ENCODE results near the gene PMS2. TPM values are rescaled to one million over a fixed set of nuclear protein-coding genes. Genes with fewer than 3 reads are reported as not detected.

PMS2 gene
- total and polyA plus RNA-seq, 9 of the 15 experiments (the other 6 are each of a cell fraction or from before 2014, with no cell fraction given): 4.9 to 27.6 (median 16.5) TPM

- Histone ChIP-seq H3K9ac (ENCODE audit: insufficient read depth in 1 of 2, low read depth in 2 of 2, low read length in 2 of 2) (0 out of 4 replicates have a peak overlapping the region, but pooled peaks of 1 of the 2 experiments have one; percentile 3), H4K20me1 (replicated peaks; ENCODE audit: control insufficient read depth, insufficient read depth, low read length) (peaks cover 17% of the 10 kb centered on the region), H3K4me1 (replicated peaks in 1 of 2; ENCODE audit: control insufficient read depth in 2 of 2, insufficient read depth in 2 of 2, low read length in 2 of 2) (peaks cover 33 to 34% of the 10 kb centered on the region in 2 experiments; a peak in 4 of 5 replicates), H3K79me2 (ENCODE audit: control insufficient read depth, insufficient read depth, low read length) (peaks cover 19% of the 10 kb centered on the region; the same call in 1 of the 3 replicates), H2AFZ (ENCODE audit: low read depth, low read length) (no peak overlapping the region), H3K9me1 (ENCODE audit: control insufficient read depth, insufficient read depth, low read length) (peaks cover 6% of the 10 kb centered on the region), H3K27me3 (ENCODE audit: control insufficient read depth in 2 of 2, insufficient read depth in 2 of 2, low read length in 2 of 2) (no peaks in the 10 kb centered on the region), H3K4me3 (no peak overlapping the region), H3K4me2 (ENCODE audit: insufficient read depth, low read length) (no peak overlapping the region), H3K27ac (ENCODE audit: extremely low read depth, low read depth, low read length) (peak overlapping the region; percentile 40; the same call in 2 of the 3 replicates), H3K36me3 (ENCODE audit: control insufficient read depth, insufficient read depth, low read length) (peaks cover 94% of the 10 kb centered on the region), H3K9me3 (replicated peaks; ENCODE audit: control insufficient read depth, insufficient read depth, low read depth, low read length) (no peaks in the 10 kb centered on the region)
- FAIRE-seq (no peak), ATAC-seq (peak; percentile 75), DNase-seq (ENCODE audit: extremely low read depth in 1 of 4, low spot score in 3 of 4) (peak; percentile 55 to 69 (median 64))
- CTCF ChIA-PET (ENCODE audit: low intra/inter-chr PET ratio): no interaction called here
- POLR2A ChIA-PET: interaction anchor here (0.9 to 1.7 kb wide), 3 partner anchors 9 to 31 kb away, joined by 3 to 7 read pairs (median 3); no protein-coding TSS in a partner anchor
- WGBS (ENCODE audit: insufficient coverage, low coverage, missing lambda C conversion rate): 89% methylated on average over 21 of the region's 22 CpGs
- no TSS peak for BruUV-seq (replicated peaks)
- in situ Hi-C loops (cut with MboI) (no loop called here), intact Hi-C loops (cut with micrococcal nuclease) (no loop called here)
- TF ChIP-seq MCM3 (IDR thresholded peaks at IDR 0.05): no peak
- TF ChIP-seq, protein P1, sequence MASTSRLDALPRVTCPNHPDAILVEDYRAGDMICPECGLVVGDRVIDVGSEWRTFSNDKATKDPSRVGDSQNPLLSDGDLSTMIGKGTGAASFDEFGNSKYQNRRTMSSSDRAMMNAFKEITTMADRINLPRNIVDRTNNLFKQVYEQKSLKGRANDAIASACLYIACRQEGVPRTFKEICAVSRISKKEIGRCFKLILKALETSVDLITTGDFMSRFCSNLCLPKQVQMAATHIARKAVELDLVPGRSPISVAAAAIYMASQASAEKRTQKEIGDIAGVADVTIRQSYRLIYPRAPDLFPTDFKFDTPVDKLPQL (IDR thresholded peaks at IDR 0.05; ENCODE audit: extremely low read depth, insufficient read length): no peak
- no peak for TF ChIP-seq GATAD2A (IDR thresholded peaks at IDR 0.05)
- TF ChIP-seq USF2 (CRISPR knock-in tag; IDR thresholded peaks at IDR 0.05): no peak
- TF ChIP-seq TOE1 (IDR thresholded peaks at IDR 0.05; ENCODE audit: borderline replicate concordance): no peak
- no peak for TF ChIP-seq TOE1 (CRISPR knock-in tag; IDR thresholded peaks at IDR 0.05; ENCODE audit: borderline replicate concordance, low read depth)
- TF ChIP-seq, protein P2, sequence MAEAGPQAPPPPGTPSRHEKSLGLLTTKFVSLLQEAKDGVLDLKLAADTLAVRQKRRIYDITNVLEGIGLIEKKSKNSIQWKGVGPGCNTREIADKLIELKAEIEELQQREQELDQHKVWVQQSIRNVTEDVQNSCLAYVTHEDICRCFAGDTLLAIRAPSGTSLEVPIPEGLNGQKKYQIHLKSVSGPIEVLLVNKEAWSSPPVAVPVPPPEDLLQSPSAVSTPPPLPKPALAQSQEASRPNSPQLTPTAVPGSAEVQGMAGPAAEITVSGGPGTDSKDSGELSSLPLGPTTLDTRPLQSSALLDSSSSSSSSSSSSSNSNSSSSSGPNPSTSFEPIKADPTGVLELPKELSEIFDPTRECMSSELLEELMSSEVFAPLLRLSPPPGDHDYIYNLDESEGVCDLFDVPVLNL (CRISPR knock-in tag; IDR thresholded peaks at IDR 0.05; ENCODE audit: low read depth): no peak
- no peak for TF ChIP-seq ZZZ3 (IDR thresholded peaks at IDR 0.05)
- TF ChIP-seq, protein P3, sequence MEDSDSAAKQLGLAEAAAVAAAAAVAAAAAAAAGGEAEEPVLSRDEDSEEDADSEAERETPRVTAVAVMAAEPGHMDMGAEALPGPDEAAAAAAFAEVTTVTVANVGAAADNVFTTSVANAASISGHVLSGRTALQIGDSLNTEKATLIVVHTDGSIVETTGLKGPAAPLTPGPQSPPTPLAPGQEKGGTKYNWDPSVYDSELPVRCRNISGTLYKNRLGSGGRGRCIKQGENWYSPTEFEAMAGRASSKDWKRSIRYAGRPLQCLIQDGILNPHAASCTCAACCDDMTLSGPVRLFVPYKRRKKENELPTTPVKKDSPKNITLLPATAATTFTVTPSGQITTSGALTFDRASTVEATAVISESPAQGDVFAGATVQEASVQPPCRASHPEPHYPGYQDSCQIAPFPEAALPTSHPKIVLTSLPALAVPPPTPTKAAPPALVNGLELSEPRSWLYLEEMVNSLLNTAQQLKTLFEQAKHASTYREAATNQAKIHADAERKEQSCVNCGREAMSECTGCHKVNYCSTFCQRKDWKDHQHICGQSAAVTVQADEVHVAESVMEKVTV (CRISPR knock-in tag; IDR thresholded peaks at IDR 0.05): 0 out of 2 replicates have a peak, but pooled peaks have one; percentile 13
- no peak for TF ChIP-seq GTF2A2 (tag; IDR thresholded peaks at IDR 0.05)
- TF ChIP-seq MECOM (CRISPR knock-in tag; IDR thresholded peaks at IDR 0.05): no peak
- TF ChIP-seq, protein P4, sequence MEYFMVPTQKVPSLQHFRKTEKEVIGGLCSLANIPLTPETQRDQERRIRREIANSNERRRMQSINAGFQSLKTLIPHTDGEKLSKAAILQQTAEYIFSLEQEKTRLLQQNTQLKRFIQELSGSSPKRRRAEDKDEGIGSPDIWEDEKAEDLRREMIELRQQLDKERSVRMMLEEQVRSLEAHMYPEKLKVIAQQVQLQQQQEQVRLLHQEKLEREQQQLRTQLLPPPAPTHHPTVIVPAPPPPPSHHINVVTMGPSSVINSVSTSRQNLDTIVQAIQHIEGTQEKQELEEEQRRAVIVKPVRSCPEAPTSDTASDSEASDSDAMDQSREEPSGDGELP (CRISPR knock-in tag; IDR thresholded peaks at IDR 0.05; ENCODE audit: borderline replicate concordance): peak; percentile 66; the same call in 1 of the 2 replicates
- TF ChIP-seq POLR2H (tag; IDR thresholded peaks at IDR 0.05; ENCODE audit: low read depth): no peak
- TF ChIP-seq ASH1L (IDR thresholded peaks at IDR 0.05; ENCODE audit: borderline replicate concordance, low read depth, partially characterized antibody): no peak
- TF ChIP-seq TEAD4 (IDR thresholded peaks at IDR 0.05; ENCODE audit: low read length): no peak
- TF ChIP-seq TEAD4 (CRISPR knock-in tag; IDR thresholded peaks at IDR 0.05; ENCODE audit: borderline replicate concordance): no peak
These were observed 17.4 kb upstream of the PMS2 start for GRCh38 chr7:6026011-6026819.
